Progenitor cell of endocrine pancreas (in vitro differentiated cells): ENCODE measurements around the gene FAM227B. TPM values are rescaled to one million over a fixed set of nuclear protein-coding genes. Genes with fewer than 3 reads are reported as not detected.

ENCODE experiments used
- DNase-seq: peaks from one replicate; pipeline ENCODE4 v3.0.0; 2021; ENCODE audit warnings: low spot score; ENCODE audit not compliant: unreplicated experiment
- H3K27ac Mint-ChIP-seq: 2 replicates; pipeline ENCODE4 v1.8.0; 2021; ENCODE audit warnings: mild to moderate bottlenecking, moderate library complexity, mixed read lengths
- H3K27me3 Mint-ChIP-seq: 2 replicates; pipeline ENCODE4 v1.8.0; 2021; ENCODE audit warnings: mixed read lengths
- H3K36me3 Mint-ChIP-seq: 2 replicates; pipeline ENCODE4 v1.8.0; 2022; ENCODE audit warnings: mixed read lengths; ENCODE audit not compliant: insufficient read depth
- H3K4me1 Mint-ChIP-seq: 2 replicates; pipeline ENCODE4 v1.8.0; 2021; ENCODE audit warnings: low read depth, mixed read lengths
- H3K4me3 Mint-ChIP-seq: 2 replicates; pipeline ENCODE4 v1.8.0; 2021; ENCODE audit warnings: low read depth, mild to moderate bottlenecking, moderate library complexity, mixed read lengths
- H3K9me3 Mint-ChIP-seq: 2 replicates; pipeline ENCODE4 v1.8.0; 2021; ENCODE audit warnings: low read depth, mixed read lengths
- CTCF ChIP-seq: fragments of 200-600 bp; sonication (generic); IDR thresholded peaks from one replicate; pipeline ENCODE4 v1.5.0; 2021; ENCODE audit warnings: antibody characterized with exemption, mild to moderate bottlenecking; ENCODE audit not compliant: unreplicated experiment
- total RNA-seq: library from RNA; stranded (reverse); gene quantifications from 2 replicates; pipeline ENCODE4 v1.2.1, GENCODE V29; 2021

FAM227B gene
- total RNA-seq, 1 donor from 2014 or later: 8.9 TPM

- Mint-ChIP-seq H3K4me3 (no peak overlapping the region), H3K36me3 (no peaks in the 10 kb centered on the region), H3K9me3 (no peaks in the 10 kb centered on the region), H3K27ac (no peak overlapping the region), H3K4me1 (peaks cover 6% of the 10 kb centered on the region), H3K27me3 (no peaks in the 10 kb centered on the region)
- no peak for DNase-seq
- no peak for TF ChIP-seq CTCF
Observed at GRCh38 chr15:49458145-49458544, 162.5 kb downstream of the FAM227B start.

- no peaks in the 10 kb centered on the region for H3K9me3 Mint-ChIP-seq
Observed at GRCh38 chr15:49456166-49456565, 164.5 kb downstream of the FAM227B start.

GRCh38 chr15:49452595-49452994, 168.0 kb downstream of the FAM227B start:
- no peaks in the 10 kb centered on the region for H3K36me3 Mint-ChIP-seq
- no peak overlapping the region for H3K27ac Mint-ChIP-seq
- H3K4me1 Mint-ChIP-seq: peaks cover 6% of the 10 kb centered on the region

More at GRCh38 chr15:49456166-49456565, 164.5 kb downstream of the FAM227B start:
- TF ChIP-seq CTCF: no peak
- H3K4me3 Mint-ChIP-seq: no peak overlapping the region
- DNase-seq: no peak
- no peak overlapping the region for H3K27ac Mint-ChIP-seq
- peaks cover 6% of the 10 kb centered on the region for H3K4me1 Mint-ChIP-seq
- no peaks in the 10 kb centered on the region for H3K36me3 Mint-ChIP-seq
- H3K27me3 Mint-ChIP-seq: no peaks in the 10 kb centered on the region

GRCh38 chr15:49441816-49442215, 178.8 kb downstream of the FAM227B start:
- no peaks in the 10 kb centered on the region for H3K36me3 Mint-ChIP-seq
- H3K4me3 Mint-ChIP-seq: no peak overlapping the region
- H3K27me3 Mint-ChIP-seq: no peaks in the 10 kb centered on the region
- no peak for DNase-seq
- H3K4me1 Mint-ChIP-seq: peaks cover 1% of the 10 kb centered on the region
- no peak overlapping the region for H3K27ac Mint-ChIP-seq
- no peak for TF ChIP-seq CTCF
- no peaks in the 10 kb centered on the region for H3K9me3 Mint-ChIP-seq

More at GRCh38 chr15:49452595-49452994, 168.0 kb downstream of the FAM227B start:
- no peak for DNase-seq
- Mint-ChIP-seq H3K4me3 (no peak overlapping the region), H3K27me3 (no peaks in the 10 kb centered on the region), H3K9me3 (no peaks in the 10 kb centered on the region)
- no peak for TF ChIP-seq CTCF

GRCh38 chr15:49441356-49441755, 179.3 kb downstream of the FAM227B start:
- Mint-ChIP-seq H3K36me3 (no peaks in the 10 kb centered on the region), H3K27ac (no peak overlapping the region), H3K4me3 (no peak overlapping the region), H3K27me3 (no peaks in the 10 kb centered on the region), H3K9me3 (no peaks in the 10 kb centered on the region), H3K4me1 (peaks cover 1% of the 10 kb centered on the region)
- no peak for TF ChIP-seq CTCF
- DNase-seq: no peak
